NCI-H2081 (cell line): ENCODE data around the gene SHISA2.
A peak's percentile ranks its signal among the peaks of the same experiment; 100 is the strongest.
"Not testable (repeated sequence)": the region's sequence is repeated elsewhere in the genome, so short reads cannot be mapped to it uniquely, and the experiment has no call there.

Experiments used
- DNase-seq, 2 experiments: peaks; one replicate each; lab custom pipeline; 2025; lab: John Stamatoyannopoulos, UW

The SHISA2 gene

GRCh38 chr13:26051657-26052311 is at the start of gene SHISA2:
TSS of gene SHISA2 (minus strand) at chr13:26052016. CDS start at chr13:26050975, 1,041 bp downstream.
- peak; percentile 47 to 63 for DNase-seq

GRCh38 chr13:26095846-26096610 is 44.2 kb upstream of the SHISA2 start:
- no peak for DNase-seq

- no peak for DNase-seq
Measured at GRCh38 chr13:26095338-26095737, 43.5 kb upstream of the SHISA2 start.

GRCh38 chr13:26076821-26077220 is 25.0 kb upstream of the SHISA2 start:
- DNase-seq: not testable (repeated sequence)

- DNase-seq: no peak
Measured at GRCh38 chr13:26075498-26075897, 23.7 kb upstream of the SHISA2 start.

GRCh38 chr13:26074706-26075105 is 22.9 kb upstream of the SHISA2 start:
- no peak for DNase-seq

GRCh38 chr13:26072335-26072734 is 20.5 kb upstream of the SHISA2 start:
- DNase-seq: not testable (repeated sequence)

GRCh38 chr13:26071691-26072090 is 19.9 kb upstream of the SHISA2 start:
- no peak for DNase-seq

GRCh38 chr13:26069642-26070041 is 17.8 kb upstream of the SHISA2 start:
- DNase-seq: not testable (repeated sequence)

- not testable (repeated sequence) for DNase-seq
Measured at GRCh38 chr13:26068372-26068771, 16.6 kb upstream of the SHISA2 start.

GRCh38 chr13:26067601-26068000 is 15.8 kb upstream of the SHISA2 start:
- no peak for DNase-seq

GRCh38 chr13:26066492-26066891 is 14.7 kb upstream of the SHISA2 start:
- not testable (repeated sequence) for DNase-seq

- peak; percentile 45 to 62 for DNase-seq
Measured at GRCh38 chr13:26062853-26063444, 11.1 kb upstream of the SHISA2 start.

GRCh38 chr13:26061947-26062346 is 10.1 kb upstream of the SHISA2 start:
- no peak for DNase-seq

GRCh38 chr13:26061256-26061655 is 9.4 kb upstream of the SHISA2 start:
- DNase-seq: no peak

- DNase-seq: no peak
Measured at GRCh38 chr13:26060357-26060756, 8.5 kb upstream of the SHISA2 start.

- no peak for DNase-seq
Measured at GRCh38 chr13:26058704-26059103, 6.9 kb upstream of the SHISA2 start.

- no peak for DNase-seq
Measured at GRCh38 chr13:26054896-26055295, 3.1 kb upstream of the SHISA2 start.

GRCh38 chr13:26053418-26053980 is 1.7 kb upstream of the SHISA2 start:
- DNase-seq: no peak

GRCh38 chr13:26052337-26052736 is 521 bp upstream of the SHISA2 start:
- DNase-seq: no peak

- DNase-seq: peak in 1 of 2 experiments; percentile 21
Measured at GRCh38 chr13:26051231-26051656, 572 bp downstream of the SHISA2 start.

GRCh38 chr13:26050568-26051230 is 1.1 kb downstream of the SHISA2 start:
- DNase-seq: peak in 1 of 2 experiments; percentile 53
